IMR-90 (cell line): ENCODE data around the gene CTNNA2. TPM values are rescaled to one million over a fixed set of nuclear protein-coding genes. Genes with fewer than 3 reads are reported as not detected.

Source experiments
- ATAC-seq: fragments of 200-7000 bp; cut with Tn5 transposase; 2 replicates; pipeline ENCODE4 v1.9.1; 2020; ENCODE audit warnings: low read depth, mild to moderate bottlenecking, moderate library complexity
- BruUV-seq: library from RNA; stranded (reverse); fragments of 400-500 nt; replicated peaks from 2 replicates; lab custom pipeline; 2021; lab: Mats Ljungman, UMichigan
- CTCF ChIA-PET: fragments of 300-600 bp; formaldehyde crosslinking; extraction: SDS; loops from one replicate; lab custom pipeline; 2021; ENCODE audit warnings: antibody characterized with exemption; lab: Yijun Ruan, JAX
- POLR2A ChIA-PET: fragments of 300-600 bp; sonication (Branson Sonifier 250); formaldehyde crosslinking; loops from one replicate; lab custom pipeline; 2022; ENCODE audit warnings: antibody characterized with exemption; ENCODE audit not compliant: unreplicated experiment; lab: Charles Lee
- DNase-seq: peaks from one replicate; pipeline ENCODE4 v3.0.0; 2013
- H2AFZ ChIP-seq: replicated peaks from 2 replicates; pipeline ENCODE3; 2013; ENCODE audit warnings: low read length, mild to moderate bottlenecking; ENCODE audit not compliant: poor library complexity
- H2AK5ac ChIP-seq: 2 replicates; pipeline ENCODE4 v1.6.1; 2013; ENCODE audit warnings: low read depth, low read length, inconsistent platforms
- H2AK9ac ChIP-seq: replicated peaks from 2 replicates; pipeline ENCODE3; 2013; ENCODE audit warnings: mild to moderate bottlenecking, low read depth, low read length, moderate library complexity; ENCODE audit not compliant: poor library complexity
- H2BK120ac ChIP-seq: 2 replicates; pipeline ENCODE4 v1.6.1; 2013; ENCODE audit warnings: low read depth, low read length, inconsistent platforms
- H2BK15ac ChIP-seq: 3 replicates; pipeline ENCODE4 v1.6.1; 2013; ENCODE audit warnings: low read depth, low read length, inconsistent platforms
- H2BK20ac ChIP-seq: 2 replicates; pipeline ENCODE4 v1.6.1; 2013; ENCODE audit warnings: low read depth, mild to moderate bottlenecking, inconsistent platforms, low read length, moderate library complexity
- H2BK5ac ChIP-seq: 2 replicates; pipeline ENCODE4 v1.6.1; 2013; ENCODE audit warnings: mild to moderate bottlenecking, low read depth, low read length, inconsistent platforms; ENCODE audit not compliant: poor library complexity, severe bottlenecking
- H3K14ac ChIP-seq: replicated peaks from 2 replicates; pipeline ENCODE4 v1.6.1; 2013; ENCODE audit warnings: low read depth, low read length, inconsistent platforms
- H3K18ac ChIP-seq: 2 replicates; pipeline ENCODE4 v1.6.1; 2013; ENCODE audit warnings: low read depth, low read length, control low read depth
- H3K23ac ChIP-seq: 2 replicates; pipeline ENCODE4 v1.6.1; 2013; ENCODE audit warnings: low read depth, low read length, inconsistent platforms
- H3K27ac ChIP-seq: 2 replicates; pipeline ENCODE4 v1.5.1; 2013; ENCODE audit warnings: mild to moderate bottlenecking, control low read depth, low read length; ENCODE audit not compliant: insufficient read depth
- H3K27me3 ChIP-seq: 2 replicates; pipeline ENCODE4 v1.6.1; 2013; ENCODE audit warnings: low read length; ENCODE audit not compliant: control insufficient read depth, insufficient read depth
- H3K36me3 ChIP-seq: 2 replicates; pipeline ENCODE4 v1.6.1; 2013; ENCODE audit warnings: low read length, mixed read lengths; ENCODE audit not compliant: control insufficient read depth, insufficient read depth
- H3K4ac ChIP-seq: 2 replicates; pipeline ENCODE4 v1.6.1; 2013; ENCODE audit warnings: low read depth, low read length, inconsistent platforms
- H3K4me1 ChIP-seq: 2 replicates; pipeline ENCODE4 v1.6.1; 2013; ENCODE audit warnings: low read length, mixed read lengths; ENCODE audit not compliant: control insufficient read depth, insufficient read depth
- H3K4me2 ChIP-seq: 2 replicates; pipeline ENCODE4 v1.6.1; 2013; ENCODE audit warnings: low read depth, mild to moderate bottlenecking, control low read depth, low read length, moderate library complexity
- H3K4me3 ChIP-seq: 2 replicates; pipeline ENCODE4 v1.5.1; 2013; ENCODE audit warnings: low read depth, mild to moderate bottlenecking, control low read depth, low read length, moderate library complexity; ENCODE audit not compliant: insufficient read depth
- H3K56ac ChIP-seq: 2 replicates; pipeline ENCODE4 v1.6.1; 2013; ENCODE audit warnings: low read length, inconsistent platforms; ENCODE audit not compliant: insufficient read depth; ENCODE audit errors: extremely low read depth
- H3K79me1 ChIP-seq, 2 experiments: 2 replicates each; pipeline ENCODE4 v1.6.1; 2013; ENCODE audit warnings: low read length in 2 of 2, inconsistent platforms in 1 of 2, low read depth in 1 of 2
- H3K9ac ChIP-seq: 2 replicates; pipeline ENCODE4 v1.6.1; 2013; ENCODE audit warnings: low read depth, low read length, control low read depth
- H3K9me1 ChIP-seq: 2 replicates; pipeline ENCODE4 v1.6.1; 2013; ENCODE audit warnings: low read length, inconsistent platforms; ENCODE audit not compliant: insufficient read depth
- H3K9me3 ChIP-seq: 2 replicates; pipeline ENCODE4 v1.6.1; 2013; ENCODE audit warnings: low read length; ENCODE audit not compliant: control insufficient read depth, insufficient read depth
- H4K20me1 ChIP-seq: 2 replicates; pipeline ENCODE4 v1.6.1; 2013; ENCODE audit warnings: low read length, inconsistent platforms; ENCODE audit not compliant: insufficient read depth
- H4K5ac ChIP-seq: 2 replicates; pipeline ENCODE4 v1.6.1; 2013; ENCODE audit warnings: mild to moderate bottlenecking, low read depth, low read length, control low read depth
- H4K8ac ChIP-seq, 2 experiments: 2 replicates each; pipeline ENCODE4 v1.6.1; 2013; ENCODE audit warnings: low read depth in 2 of 2, low read length in 2 of 2, control low read depth in 1 of 2, inconsistent platforms in 1 of 2
- H4K91ac ChIP-seq: 2 replicates; pipeline ENCODE4 v1.6.1; 2013; ENCODE audit warnings: low read depth, low read length, inconsistent platforms; ENCODE audit not compliant: insufficient read depth
- BHLHE40 ChIP-seq: fragments of 150-350 bp; IDR thresholded peaks from 2 replicates; pipeline ENCODE4 v1.6.1; 2016; ENCODE audit warnings: mild to moderate bottlenecking, low read depth, low read length
- CEBPB ChIP-seq: IDR thresholded peaks from 2 replicates; pipeline ENCODE4 v1.6.1; 2012; ENCODE audit warnings: low read depth, low read length, improper control_type of control experiment
- CHD1 ChIP-seq: IDR thresholded peaks from 2 replicates; pipeline ENCODE4 v1.6.1; 2012; ENCODE audit warnings: low read depth, low read length, improper control_type of control experiment
- FOS ChIP-seq: fragments of 150-350 bp; IDR thresholded peaks from 2 replicates; pipeline ENCODE4 v1.6.1; 2016; ENCODE audit warnings: low read depth, low read length
- MAZ ChIP-seq: IDR thresholded peaks from 2 replicates; pipeline ENCODE4 v1.6.1; 2012; ENCODE audit warnings: low read depth, mild to moderate bottlenecking, low read length, improper control_type of control experiment, moderate library complexity, borderline replicate concordance
- MXI1 ChIP-seq: IDR thresholded peaks from 2 replicates; pipeline ENCODE4 v1.6.1; 2012; ENCODE audit warnings: low read depth, mild to moderate bottlenecking, low read length, moderate library complexity, borderline replicate concordance
- NFE2L2 ChIP-seq: fragments of 150-350 bp; IDR thresholded peaks from 2 replicates; pipeline ENCODE4 v1.6.1; 2016; ENCODE audit warnings: low read depth, mild to moderate bottlenecking, low read length
- POLR2A ChIP-seq: IDR thresholded peaks from 2 replicates; pipeline ENCODE4 v1.6.1; 2012; ENCODE audit warnings: mild to moderate bottlenecking, low read depth, low read length
- RAD21 ChIP-seq: IDR thresholded peaks from 2 replicates; pipeline ENCODE4 v1.6.1; 2012; ENCODE audit warnings: low read length, improper control_type of control experiment
- RCOR1 ChIP-seq: IDR thresholded peaks from 2 replicates; pipeline ENCODE4 v1.6.1; 2012; ENCODE audit warnings: mild to moderate bottlenecking, low read length, improper control_type of control experiment; ENCODE audit not compliant: insufficient replicate concordance
- RFX5 ChIP-seq: IDR thresholded peaks from 2 replicates; pipeline ENCODE4 v1.8.0; 2012; ENCODE audit warnings: low read depth, mild to moderate bottlenecking, low read length, moderate library complexity
- SMC3 ChIP-seq: fragments of 150-350 bp; IDR thresholded peaks from 2 replicates; pipeline ENCODE4 v1.6.1; 2016; ENCODE audit warnings: low read depth, mild to moderate bottlenecking, antibody characterized with exemption, low read length, moderate library complexity
- WGBS, 2 experiments: methylation state at CpG; one replicate each; pipeline versions ENCODE4 v1.1.5 to v1.1.7; 2013; ENCODE audit warnings: missing lambda C conversion rate in 2 of 2; ENCODE audit not compliant: insufficient read length in 1 of 2; ENCODE audit errors: extremely low coverage in 2 of 2; 5-methylcytosine and 5-hydroxymethylcytosine counted together
- dilution Hi-C: fragments of 300-500 bp; cut with HindIII; formaldehyde crosslinking; loops from one replicate; pipeline ENCODE4 v1.14.3; 2018; ENCODE audit warnings: low sequenced_read_pairs; ENCODE audit not compliant: unreplicated experiment
- in situ Hi-C: fragments of 300-500 bp; cut with MboI; formaldehyde crosslinking; loops from 3 replicates; pipeline ENCODE4 v1.14.3; 2019; ENCODE audit warnings: low sequenced_read_pairs, inconsistent platforms, mixed read lengths
- intact Hi-C: fragments of 100-400 bp; cut with micrococcal nuclease; formaldehyde crosslinking; loops from 2 replicates; pipeline ENCODE4 v1.10.0; 2022
- polyA plus RNA-seq, 3 experiments: library from polyadenylated mRNA; depleted of rRNA; stranded (reverse); fragments of >200 nt; gene quantifications; 2 replicates each; pipeline ENCODE4 v1.2.3, GENCODE V29; 2012; ENCODE audit warnings: low replicate concordance in 1 of 3
- total RNA-seq: library from RNA; depleted of rRNA; stranded (reverse); fragments of >200 nt; gene quantifications from 2 replicates; pipeline ENCODE4 v1.2.3, GENCODE V29; 2012
- TF ChIP-seq, protein P1 (sequence below): fragments of 150-350 bp; IDR thresholded peaks from 2 replicates; pipeline ENCODE4 v1.6.1; 2016; ENCODE audit warnings: low read depth, mild to moderate bottlenecking, low read length, moderate library complexity, borderline replicate concordance
- TF ChIP-seq, protein P2 (sequence below): fragments of 150-350 bp; IDR thresholded peaks from 2 replicates; pipeline ENCODE4 v1.6.1; 2017; ENCODE audit warnings: mild to moderate bottlenecking, antibody characterized with exemption, low read length, low read depth

The CTNNA2 gene
- total and polyA plus RNA-seq, 2 of the 4 experiments (the other 2 are of a cell fraction), result not detected

DNA sequence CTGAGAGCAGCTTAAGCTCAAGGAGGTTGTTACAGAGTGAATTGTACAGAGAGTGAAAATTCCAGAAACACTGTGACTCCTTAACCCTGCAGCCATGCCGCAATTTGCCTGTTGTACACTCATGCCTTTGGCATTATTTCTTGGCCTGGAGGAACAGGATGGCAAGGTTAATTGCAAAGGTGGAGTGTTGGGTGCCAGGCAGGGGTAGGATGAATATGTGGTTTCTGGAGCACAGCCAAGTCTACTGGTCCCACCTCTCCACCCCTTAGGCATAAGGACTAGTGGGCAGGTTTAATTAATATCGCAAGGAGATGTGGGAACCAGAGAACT lies 541.5 kb downstream of the CTNNA2 start:
- no peaks in the 10 kb centered on the region for H3K9me3 ChIP-seq
- TF ChIP-seq, protein P1, sequence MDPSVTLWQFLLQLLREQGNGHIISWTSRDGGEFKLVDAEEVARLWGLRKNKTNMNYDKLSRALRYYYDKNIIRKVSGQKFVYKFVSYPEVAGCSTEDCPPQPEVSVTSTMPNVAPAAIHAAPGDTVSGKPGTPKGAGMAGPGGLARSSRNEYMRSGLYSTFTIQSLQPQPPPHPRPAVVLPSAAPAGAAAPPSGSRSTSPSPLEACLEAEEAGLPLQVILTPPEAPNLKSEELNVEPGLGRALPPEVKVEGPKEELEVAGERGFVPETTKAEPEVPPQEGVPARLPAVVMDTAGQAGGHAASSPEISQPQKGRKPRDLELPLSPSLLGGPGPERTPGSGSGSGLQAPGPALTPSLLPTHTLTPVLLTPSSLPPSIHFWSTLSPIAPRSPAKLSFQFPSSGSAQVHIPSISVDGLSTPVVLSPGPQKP, result no peak
- TF ChIP-seq, protein P2, sequence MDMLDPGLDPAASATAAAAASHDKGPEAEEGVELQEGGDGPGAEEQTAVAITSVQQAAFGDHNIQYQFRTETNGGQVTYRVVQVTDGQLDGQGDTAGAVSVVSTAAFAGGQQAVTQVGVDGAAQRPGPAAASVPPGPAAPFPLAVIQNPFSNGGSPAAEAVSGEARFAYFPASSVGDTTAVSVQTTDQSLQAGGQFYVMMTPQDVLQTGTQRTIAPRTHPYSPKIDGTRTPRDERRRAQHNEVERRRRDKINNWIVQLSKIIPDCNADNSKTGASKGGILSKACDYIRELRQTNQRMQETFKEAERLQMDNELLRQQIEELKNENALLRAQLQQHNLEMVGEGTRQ, result no peak
- TF ChIP-seq CHD1 (no peak), MXI1 (no peak), POLR2A (no peak), BHLHE40 (no peak), RAD21 (no peak), CEBPB (no peak), MAZ (no peak), RFX5 (no peak), FOS (no peak), NFE2L2 (no peak), RCOR1 (no peak), SMC3 (no peak)
- no peaks in the 10 kb centered on the region for H3K27me3 ChIP-seq
- H3K27ac ChIP-seq, result no peak overlapping the region
- peak overlapping the region; percentile 3; the same call in 1 of the 2 replicates for H3K4me2 ChIP-seq
- peak; percentile 26 for DNase-seq
- peak; percentile 82 for ATAC-seq
- H3K4me3 ChIP-seq, result no peak overlapping the region
- H2BK5ac ChIP-seq, result peak overlapping the region; percentile 9
- H4K8ac ChIP-seq, result no peak overlapping the region; a peak in 1 of 4 replicates
- intact Hi-C loops, result loop anchor here (5.0 kb wide), 2 partner anchors 102 to 117 kb away; no protein-coding TSS in a partner anchor
- H4K20me1 ChIP-seq, result no peaks in the 10 kb centered on the region
- no peak overlapping the region for H2BK120ac ChIP-seq
- no TSS peak for BruUV-seq
- H2AK5ac ChIP-seq, result no peak overlapping the region
- no peaks in the 10 kb centered on the region for H3K36me3 ChIP-seq
- H3K9ac ChIP-seq, result no peak overlapping the region
- H3K14ac ChIP-seq, result no peak overlapping the region
- no peak overlapping the region for H2AK9ac ChIP-seq
- H3K18ac ChIP-seq, result no peak overlapping the region
- no peak overlapping the region for H2BK15ac ChIP-seq
- H2AFZ ChIP-seq, result peak overlapping the region; percentile 34
- no peak overlapping the region for H2BK20ac ChIP-seq
- ChIA-PET POLR2A (no interaction called here), CTCF (interaction anchor here (0.7 kb wide), 1 partner anchor 45 kb away, joined by 3 read pairs; no protein-coding TSS in a partner anchor)
- no CpG with 5 or more reads among the region's 2 CpGs for WGBS, 2 experiments
- peaks cover 5% of the 10 kb centered on the region for H3K4me1 ChIP-seq
- in situ Hi-C loops, result loop anchor here (25.0 kb wide), 1 partner anchor 458 kb away; no protein-coding TSS in a partner anchor
- dilution Hi-C loops, result no loop called here
- H3K56ac ChIP-seq, result no peak overlapping the region
- 0 out of 2 replicates have a peak, but pooled peaks cover 3% of the 10 kb centered on the region for H3K9me1 ChIP-seq
- H4K91ac ChIP-seq, result no peak overlapping the region
- H3K79me1 ChIP-seq, result no peaks in the 10 kb centered on the region
- no peak overlapping the region; the same call in 1 of the 2 replicates for H3K4ac ChIP-seq
- no peak overlapping the region for H4K5ac ChIP-seq
- no peak overlapping the region for H3K23ac ChIP-seq
